Left renal cortex interstitium (tissue), 4 donors: Measurements from ENCODE around the gene MCHR1. TPM values are rescaled to one million over a fixed set of nuclear protein-coding genes. Genes with fewer than 3 reads are reported as not detected.
"Not testable (repeated sequence)": the region's sequence is repeated elsewhere in the genome, so short reads cannot be mapped to it uniquely, and the experiment has no call there.

ENCODE experiments used
- DNase-seq, 4 donors: peaks; one replicate each; pipeline ENCODE4 v3.0.0-alpha.2; 2013; ENCODE audit warnings: low read depth in 4 of 4, low spot score in 2 of 4, missing footprints in 1 of 4
- polyA plus RNA-seq, 4 donors: library from polyadenylated mRNA; unstranded; fragments of 120-200 nt; gene quantifications; one replicate each; pipeline ENCODE4 v1.2.1, GENCODE V29; 2013; ENCODE audit not compliant: insufficient read length in 4 of 4

The MCHR1 gene
- polyA plus RNA-seq, 4 donors: 0.10 to 0.44 (median 0.34) TPM

DNA sequence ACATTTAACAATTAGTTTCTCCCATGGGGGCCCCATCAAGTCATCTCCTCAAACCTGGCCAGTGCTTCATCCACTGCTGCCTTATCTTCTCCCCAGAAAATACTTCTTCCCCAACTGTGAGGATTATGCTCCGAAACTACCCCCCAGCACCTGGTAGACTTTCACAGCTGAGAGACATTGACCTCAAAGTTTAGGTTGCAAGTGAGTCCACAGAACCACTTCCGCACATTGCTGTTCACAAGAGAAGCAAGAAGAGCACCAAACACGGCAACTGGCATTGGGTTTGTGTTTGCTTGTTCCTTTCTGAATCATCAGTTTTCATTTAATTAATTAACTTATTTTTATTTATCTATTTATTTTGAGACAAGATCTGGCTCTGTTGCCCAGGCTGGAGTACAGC is 6.1 kb downstream of the MCHR1 start:
- DNase-seq: no peak

DNA sequence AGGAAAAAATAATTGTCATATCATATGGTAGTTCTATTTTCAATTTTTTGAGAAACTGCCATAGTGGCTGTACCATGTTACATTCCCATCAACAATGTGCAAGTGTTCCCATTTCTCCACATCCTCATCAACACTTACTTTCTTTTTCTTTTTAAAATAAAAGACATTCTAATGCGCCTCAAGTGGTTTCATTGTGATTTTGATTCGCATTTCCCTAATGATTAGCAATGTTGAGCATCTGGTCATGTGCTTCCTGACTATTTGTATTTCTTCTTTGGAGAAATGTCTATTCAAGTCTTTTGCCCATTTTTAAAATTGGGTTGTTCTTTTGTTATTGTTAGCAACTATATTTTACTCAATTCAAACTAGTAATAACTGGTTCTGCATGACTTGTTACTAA is 8.4 kb downstream of the MCHR1 start:
- no peak for DNase-seq

DNA sequence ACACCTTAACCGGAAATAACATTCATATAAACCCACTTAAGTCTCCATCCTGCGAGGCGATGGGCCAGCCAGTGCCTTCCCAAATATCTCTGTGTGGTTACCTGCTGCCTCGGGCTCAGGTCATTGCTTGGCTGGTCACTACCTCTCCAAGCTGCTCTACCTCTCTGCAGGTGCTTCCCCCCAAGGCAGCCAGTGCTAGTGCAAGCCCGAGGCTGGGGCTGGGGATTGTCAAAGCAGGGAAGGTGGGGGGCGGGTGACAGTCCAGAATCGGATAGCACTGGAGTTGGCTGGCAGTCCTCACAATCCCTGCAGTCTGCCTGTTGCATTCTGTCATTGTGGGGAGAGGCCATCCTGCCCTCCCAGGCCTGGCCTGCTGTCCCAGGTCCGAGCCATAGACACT is 11.1 kb downstream of the MCHR1 start:
- no peak for DNase-seq

DNA sequence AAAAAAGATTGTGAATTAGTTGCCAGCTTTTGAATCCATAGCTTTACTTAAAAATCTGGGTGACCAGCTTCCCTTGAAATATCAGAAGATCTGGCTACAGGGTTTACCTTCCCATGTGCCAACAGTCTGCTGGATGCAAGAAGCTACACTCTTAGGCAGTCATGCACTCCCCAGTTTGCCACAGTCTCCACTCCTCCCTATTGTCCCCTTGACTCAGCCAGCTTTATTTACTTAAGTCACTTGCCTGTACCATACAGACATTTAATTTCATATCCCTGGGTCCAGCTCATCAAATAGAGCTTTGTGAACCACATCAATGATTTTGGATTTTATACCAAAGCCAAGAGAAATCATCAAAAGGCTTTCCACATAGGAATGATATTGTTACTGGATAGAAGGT is 12.2 kb downstream of the MCHR1 start:
- no peak for DNase-seq

DNA sequence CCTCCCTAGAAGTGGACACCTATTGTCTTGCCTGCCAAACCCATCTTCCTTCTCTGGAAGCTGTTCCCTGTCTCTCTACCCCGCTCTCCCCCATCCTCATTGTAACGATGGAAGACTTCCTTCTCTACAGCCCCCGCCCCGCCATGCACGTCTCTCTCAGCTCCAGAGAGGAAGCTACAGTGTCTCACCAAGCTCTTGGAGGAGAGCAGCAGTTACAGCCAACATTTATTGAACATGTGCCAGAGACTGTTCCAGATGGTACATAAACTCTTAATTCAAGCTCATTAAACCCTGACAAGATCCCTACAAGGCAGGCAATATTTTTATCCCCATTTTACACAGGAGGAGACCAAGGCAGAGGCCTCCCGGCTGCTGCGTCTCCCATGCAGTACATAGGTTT is 15.1 kb downstream of the MCHR1 start:
- DNase-seq: no peak

DNA sequence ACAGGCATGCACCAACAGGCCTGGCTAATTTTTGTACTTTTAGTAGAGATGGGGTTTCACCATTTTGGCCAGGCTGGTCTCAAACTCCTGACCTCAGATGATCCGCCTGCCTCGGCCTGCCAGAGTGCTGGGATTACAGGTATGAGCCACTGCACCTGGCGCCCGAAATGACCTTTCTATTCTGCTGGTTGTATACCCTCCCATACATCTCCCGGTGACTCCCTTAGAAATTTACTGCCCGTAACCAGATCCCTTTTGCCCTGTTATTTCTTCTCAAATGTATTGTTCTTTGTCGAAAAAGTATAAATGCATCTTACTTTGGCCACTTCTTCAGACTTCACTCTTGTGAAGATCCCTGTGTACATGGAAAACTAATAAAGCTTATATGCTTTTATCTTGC is 22.0 kb downstream of the MCHR1 start:
- DNase-seq: no peak

DNA sequence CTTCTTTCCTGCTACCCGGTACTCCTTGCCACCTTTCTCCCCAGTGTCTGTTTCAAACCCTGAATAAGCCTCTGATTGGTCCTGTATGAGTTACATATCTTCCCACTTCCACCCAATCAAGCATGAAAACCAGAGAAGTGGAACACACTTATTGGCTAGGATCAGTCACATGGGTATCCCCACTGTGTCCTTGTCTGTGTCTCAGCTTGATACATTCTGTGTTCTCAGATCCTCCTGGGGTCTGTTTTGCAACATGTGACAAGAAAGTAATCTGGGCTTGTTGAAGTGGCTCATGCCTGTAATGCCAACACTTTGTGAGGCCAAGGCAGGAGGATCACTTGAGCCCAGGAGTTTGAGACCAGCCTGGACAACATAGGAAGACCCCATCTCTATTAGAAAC is 23.9 kb downstream of the MCHR1 start:
- DNase-seq: no peak

DNA sequence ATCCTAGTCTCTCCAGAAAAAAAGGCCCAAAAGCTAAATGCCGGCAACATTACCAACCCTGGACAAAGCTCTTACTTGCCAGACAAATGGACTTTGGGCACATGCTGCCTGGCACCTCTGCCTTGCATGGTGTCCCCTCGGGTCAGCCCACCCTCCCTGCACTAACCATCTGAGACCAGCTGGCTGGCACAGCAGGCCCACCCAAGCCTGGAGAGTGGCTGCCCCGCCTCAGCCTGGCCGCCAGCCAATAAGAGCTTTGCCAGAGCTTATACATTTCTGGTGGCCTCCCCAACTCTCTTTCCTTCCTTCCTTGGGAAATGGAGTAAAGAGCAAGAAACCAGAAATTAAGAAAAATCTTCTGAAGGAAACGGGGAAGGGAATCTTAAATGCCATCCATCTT is 24.5 kb downstream of the MCHR1 start:
- no peak for DNase-seq

DNA sequence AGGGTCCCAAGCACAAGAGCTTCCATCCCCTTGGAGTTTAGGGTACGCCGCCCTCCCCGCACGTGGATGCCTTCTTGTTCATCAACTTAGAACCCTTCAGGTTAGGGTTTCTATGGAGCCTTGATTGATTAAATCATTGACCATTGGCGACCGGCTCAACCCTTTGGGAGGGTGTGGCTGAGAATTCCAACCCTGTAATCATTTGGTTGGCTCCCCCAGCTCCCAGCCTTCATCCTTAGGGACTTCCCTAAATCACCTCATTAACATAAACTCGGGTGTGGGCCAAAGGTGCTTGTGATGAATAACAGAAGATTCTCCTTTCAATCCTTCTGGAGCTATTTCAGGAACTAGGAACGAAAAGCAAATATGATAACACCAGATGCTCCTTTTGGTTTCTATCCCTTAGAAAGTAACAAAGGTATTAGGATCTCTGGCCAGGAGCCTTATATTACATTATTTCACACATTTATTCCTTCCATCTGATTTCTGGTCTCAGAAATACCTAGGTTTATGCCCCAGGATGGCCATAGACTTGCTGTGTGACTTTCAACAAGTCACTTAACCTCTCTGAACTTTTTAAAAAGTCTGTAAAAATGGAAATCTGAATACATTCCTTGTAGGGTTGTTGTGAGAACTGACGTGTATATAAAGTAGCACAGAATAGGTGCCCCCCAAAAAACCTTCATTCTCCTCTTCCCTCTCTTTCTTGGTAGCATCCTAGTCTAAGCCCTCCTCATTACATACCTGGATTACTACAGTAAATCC is 26.8 kb downstream of the MCHR1 start:
- DNase-seq: no peak

DNA sequence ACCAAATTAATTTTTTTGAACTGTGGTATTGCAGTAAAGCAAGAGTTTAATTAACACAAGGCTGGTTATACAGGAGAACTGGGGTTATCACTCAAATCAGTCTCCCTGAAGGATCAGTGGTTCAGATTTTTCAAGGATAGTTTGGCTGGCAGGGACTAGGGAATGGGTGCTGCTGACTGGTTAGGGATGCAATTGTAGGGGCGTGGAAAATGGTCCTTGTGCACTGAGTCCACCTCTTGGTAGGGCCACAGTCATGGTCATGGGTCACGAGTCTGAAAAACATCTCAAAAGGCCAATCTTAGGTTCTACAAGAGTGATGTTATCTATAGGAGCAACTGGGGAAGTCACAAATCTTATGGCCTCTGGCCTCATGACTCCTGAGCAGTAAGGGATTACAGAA is 27.9 kb downstream of the MCHR1 start:
- DNase-seq: no peak

DNA sequence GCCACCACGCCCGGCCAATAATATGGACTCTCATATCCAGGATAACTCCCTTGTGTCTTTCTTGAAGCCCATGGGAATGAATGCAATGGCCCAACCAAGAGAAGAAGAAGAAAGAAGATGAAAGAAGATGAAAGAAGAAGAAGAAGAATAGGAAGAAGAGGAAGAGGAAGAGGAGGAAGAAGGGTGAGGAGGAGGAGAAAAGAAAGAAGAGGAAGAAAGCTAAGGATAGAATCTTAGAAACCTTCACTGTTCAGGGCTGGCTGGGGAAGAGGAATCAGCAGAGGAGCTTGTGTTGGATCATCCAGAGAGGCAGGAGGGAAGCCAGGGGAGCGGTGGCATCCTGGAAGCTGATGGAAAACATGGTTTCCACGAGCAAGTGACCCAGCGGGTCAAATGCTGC is 28.9 kb downstream of the MCHR1 start:
- no peak for DNase-seq

DNA sequence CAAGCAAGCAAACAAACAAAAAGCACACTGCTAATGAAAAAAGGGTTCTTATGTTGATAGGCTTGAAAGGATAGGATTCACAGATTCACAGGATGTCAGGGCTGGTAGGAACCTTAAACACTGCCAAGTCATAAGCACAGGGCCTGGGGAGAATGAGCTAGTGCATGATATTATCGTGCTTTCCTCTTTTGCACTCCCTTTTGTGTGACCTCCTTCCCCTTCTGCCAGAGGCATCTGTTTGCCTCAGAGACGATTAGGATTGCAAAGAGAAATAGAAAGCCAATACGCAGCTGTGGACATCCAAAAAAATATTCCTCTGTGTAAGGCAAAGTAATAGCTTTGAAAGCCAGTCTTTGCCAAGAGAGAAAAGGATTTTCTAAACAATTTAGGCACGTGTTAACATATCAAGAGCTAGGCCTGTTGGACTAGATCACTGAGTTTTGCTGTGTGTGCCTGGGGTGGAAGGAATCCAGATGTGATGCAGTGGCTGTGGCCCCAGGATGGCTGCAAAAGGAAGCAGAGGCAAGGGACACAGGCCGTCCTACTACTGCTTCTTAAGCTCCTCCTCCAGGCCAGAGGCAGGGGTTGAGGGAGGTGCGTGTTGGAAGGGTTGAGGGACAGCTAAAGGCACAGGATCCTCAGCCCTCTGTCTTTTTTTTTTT is 30.6 kb downstream of the MCHR1 start:
- no peak for DNase-seq

DNA sequence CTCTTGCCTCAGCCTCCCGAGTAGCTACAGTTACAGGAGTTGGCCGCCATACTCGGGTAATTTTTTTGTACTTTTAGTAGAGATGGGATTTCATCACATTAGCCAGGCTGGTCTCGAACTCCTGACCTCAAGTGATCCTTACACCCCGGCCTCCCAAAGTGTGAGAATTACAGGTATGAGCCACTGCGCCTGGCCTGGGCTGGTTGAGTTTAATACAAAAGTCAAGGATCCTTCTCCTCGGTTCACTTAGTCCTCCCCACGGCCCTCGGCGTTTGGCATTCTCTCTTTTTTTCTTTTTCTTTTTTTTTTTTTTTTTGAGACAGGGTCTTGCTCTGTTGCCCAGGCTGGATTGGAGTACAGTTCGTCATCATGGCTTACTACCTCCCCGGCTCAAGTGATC is 33.0 kb downstream of the MCHR1 start:
- no peak for DNase-seq

DNA sequence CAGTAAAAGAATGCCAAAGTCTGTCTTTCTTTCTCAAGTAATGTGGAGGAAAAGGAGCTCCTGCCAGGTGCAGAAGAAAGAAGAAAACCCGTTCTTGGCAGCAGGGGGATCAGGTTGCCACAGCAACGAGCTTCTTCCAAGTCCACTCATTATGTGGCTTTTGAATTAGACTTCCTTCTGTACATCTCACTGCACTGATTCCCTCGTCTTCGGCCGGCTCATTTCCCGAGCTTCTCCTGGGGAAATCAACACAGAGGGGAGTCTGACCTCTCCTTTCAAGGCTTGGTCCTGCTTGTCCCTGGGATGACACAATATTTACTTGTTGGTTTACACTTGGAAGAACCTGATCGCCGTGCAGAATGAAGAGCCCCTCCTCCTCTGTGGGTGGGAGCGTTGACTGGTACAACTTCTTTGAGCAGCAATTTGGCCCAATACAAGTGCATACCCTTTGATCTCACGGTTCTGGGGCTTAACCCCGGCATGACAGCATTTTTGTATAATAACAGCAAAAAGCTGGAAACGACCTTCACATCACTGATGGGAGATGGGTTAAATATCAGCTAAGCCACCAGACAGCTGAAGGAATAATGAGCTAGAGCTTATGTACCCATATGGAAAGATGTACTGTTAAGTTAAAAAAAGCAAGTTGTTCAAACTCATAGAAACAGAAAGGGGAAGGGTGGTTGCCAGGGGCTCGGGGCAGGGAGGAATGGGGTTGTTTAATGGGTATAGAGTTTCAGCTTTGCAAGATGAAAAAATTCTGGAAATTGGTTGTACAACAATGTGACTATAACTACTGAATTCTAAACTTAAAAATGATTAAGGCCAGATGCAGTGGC is 35.4 kb downstream of the MCHR1 start:
- DNase-seq: no peak

DNA sequence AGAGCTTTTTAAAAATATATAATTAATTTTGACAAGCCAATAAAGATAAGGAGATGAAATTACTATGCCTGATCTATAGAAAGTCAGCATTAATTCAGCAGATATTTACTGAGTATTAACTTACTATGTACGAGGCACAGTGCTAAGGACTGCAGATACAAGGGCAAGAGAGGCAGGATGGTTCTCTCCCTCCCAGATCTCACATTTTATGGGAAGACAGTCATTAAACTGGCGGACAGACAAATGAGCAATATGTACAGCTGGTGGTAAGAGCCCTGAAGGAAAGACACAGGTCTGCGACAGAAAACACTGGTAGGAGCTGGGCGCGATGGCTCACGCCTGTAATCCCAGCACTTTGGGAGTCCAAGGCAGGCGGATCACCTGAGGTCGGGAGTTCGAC is 36.8 kb downstream of the MCHR1 start:
- no peak for DNase-seq

DNA sequence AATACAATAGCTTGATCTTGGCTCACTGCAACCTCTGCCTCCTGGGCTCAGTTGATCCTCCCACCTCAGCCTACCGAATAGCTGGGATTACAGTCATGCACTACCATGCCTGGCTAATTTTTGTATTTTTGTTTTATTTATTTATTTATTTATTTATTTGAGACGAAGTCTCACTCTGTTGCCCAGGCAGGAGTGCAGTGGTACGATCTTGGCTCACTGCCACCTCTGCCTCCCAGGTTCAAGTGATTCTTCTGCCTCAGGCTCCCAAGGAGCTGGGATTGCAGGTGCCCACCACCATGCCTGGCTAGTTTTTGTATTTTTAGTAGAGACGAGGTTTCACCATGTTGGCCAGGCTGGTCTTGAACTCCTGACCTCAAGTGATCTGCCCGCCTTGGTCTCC is 38.4 kb downstream of the MCHR1 start:
- not testable (repeated sequence) for DNase-seq

DNA sequence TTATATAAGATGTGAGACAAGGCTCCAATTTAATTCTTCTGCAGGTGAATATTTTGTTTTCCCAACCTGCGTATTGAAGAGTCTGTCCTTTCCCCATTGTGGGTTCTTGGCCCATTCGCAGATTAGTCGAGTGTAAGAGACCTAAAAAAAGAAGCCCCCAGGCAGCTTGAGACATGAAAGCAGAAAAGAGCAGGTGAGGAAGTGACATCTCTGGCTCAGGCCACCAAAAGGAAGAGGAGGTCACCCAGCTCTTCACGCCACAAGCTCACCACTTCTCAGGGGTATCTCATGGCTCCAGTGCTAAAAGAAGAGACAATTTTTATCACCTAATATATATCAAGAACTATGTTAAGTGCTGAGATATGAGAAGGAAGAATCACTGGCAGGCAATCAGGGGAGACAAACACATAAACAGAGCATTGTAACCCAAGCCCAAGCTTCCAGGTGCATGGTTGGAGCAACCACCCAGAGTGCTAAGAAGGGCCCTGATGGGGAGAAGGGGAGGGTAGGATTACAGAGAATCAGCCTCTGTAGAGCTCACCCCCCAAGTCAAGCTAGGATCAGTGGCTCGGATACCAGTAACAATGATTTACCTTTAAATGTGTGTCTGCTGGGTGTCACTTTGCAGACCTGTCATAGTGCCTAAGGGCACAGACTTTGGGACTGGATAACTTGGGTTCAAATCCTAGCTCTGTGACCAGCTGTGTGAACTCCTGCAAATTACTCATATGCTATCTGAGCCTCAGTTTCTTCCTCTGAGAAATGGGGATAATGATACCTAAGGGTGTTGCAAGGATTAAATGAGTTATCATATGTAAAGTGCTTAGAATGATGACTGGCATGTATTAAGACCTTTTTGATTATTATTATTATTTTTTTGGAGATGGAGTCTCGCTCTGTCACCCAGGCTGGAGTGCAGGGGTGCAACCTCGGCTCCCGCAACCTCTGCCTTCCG is 39.2 kb downstream of the MCHR1 start:
- DNase-seq: no peak

DNA sequence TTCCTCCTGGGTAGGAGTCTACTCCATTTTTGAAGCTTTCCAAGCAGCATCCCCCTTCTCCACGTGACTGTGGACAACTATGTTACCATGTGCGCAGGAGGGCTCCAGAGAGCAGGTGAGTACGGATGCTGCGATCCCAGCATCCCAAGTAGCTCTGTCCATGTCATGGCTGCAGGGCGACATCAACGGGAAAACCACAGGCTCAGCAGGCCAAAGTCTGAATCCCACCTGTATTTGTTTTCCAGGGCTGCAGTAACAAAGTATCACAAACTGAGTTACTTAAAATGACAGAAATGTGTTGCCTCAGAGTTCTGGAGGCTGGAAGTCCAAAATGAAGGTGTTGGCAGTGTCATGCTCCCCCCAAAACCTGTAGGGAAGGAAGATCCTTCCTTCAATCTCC is 40.3 kb downstream of the MCHR1 start:
- DNase-seq: no peak

DNA sequence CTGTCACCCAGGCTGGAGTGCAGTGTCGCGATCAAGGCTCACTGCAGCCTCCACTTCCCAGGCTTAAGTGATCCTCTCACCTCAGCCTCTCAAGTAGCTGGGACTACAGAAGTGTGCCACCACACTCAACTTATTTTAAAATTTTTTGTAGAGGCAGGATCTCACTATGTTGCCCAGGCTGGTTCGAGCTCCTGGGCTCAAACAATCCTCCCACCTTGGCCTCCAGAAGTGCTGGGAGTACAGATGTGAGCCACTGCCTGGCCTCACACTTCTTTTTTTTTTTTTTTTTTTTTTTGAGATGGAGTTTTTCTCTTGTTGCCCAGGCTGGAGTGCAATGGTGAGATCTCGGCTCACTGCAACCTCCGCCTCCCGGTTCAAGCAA is 40.9 kb downstream of the MCHR1 start:
- not testable (repeated sequence) for DNase-seq

DNA sequence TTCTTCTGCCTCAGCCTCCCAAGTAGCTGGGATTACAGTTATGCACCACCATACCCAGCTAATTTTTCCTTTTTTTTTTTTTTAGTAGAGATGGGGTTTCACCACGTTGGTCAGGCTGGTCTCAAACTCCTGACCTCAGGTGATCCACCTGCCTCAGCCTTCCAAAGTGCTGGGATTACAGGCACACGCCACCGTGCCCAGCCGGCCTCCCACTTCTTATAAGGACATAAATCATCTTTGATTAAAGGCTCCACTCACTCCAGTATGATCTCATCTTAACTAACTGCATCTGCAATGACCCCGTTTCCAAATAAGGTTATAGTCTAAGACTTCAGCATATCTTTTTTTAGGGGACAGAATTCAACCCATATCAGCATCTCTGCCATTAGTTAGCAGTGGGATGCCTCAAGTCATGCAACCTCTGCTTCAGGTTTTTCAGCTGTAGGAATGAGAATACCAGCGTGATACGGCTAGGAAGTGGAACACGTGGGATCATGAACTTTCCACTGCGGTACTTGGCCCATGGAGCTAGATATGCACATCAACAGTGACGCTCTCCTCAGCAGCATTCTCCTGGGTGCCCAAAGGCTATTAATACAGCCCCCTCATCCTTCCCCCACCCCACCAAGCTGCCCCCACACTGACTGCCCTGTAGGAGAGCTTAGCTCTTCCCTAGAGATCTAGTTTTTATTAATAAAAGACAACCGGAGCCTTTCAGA is 41.4 kb downstream of the MCHR1 start:
- DNase-seq: no peak
